HUES64 (cell line): ENCODE results near the gene KLF14. TPM values are rescaled to one million over a fixed set of nuclear protein-coding genes. Genes with fewer than 3 reads are reported as not detected.
A peak's percentile ranks its signal among the peaks of the same experiment; 100 is the strongest.
"Not testable (repeated sequence)": the region's sequence is repeated elsewhere in the genome, so short reads cannot be mapped to it uniquely, and the experiment has no call there.

Source experiments
- H3K27ac ChIP-seq: 2 replicates; pipeline ENCODE4 v1.7.0; 2013; ENCODE audit warnings: low read depth, low read length, inconsistent platforms
- H3K27me3 ChIP-seq: 2 replicates; pipeline ENCODE4 v1.6.1; 2013; ENCODE audit warnings: mild to moderate bottlenecking, low read length; ENCODE audit not compliant: insufficient read depth
- H3K36me3 ChIP-seq: 2 replicates; pipeline ENCODE4 v1.6.1; 2013; ENCODE audit warnings: mild to moderate bottlenecking, low read length; ENCODE audit not compliant: insufficient read depth
- H3K4me1 ChIP-seq: 2 replicates; pipeline ENCODE4 v1.6.1; 2013; ENCODE audit warnings: mild to moderate bottlenecking, low read length, moderate library complexity; ENCODE audit not compliant: insufficient read depth
- H3K4me3 ChIP-seq: 2 replicates; pipeline ENCODE4 v1.5.1; 2013; ENCODE audit warnings: mild to moderate bottlenecking, low read length, moderate library complexity
- H3K9ac ChIP-seq: 2 replicates; pipeline ENCODE4 v1.6.1; 2013; ENCODE audit warnings: mild to moderate bottlenecking, low read depth, low read length
- H3K9me3 ChIP-seq: 2 replicates; pipeline ENCODE4 v1.6.1; 2013; ENCODE audit warnings: low read depth, low read length; ENCODE audit not compliant: insufficient read depth
- WGBS: fragments of 150-250, 120-280 bp; methylation state at CpG from one replicate; pipeline ENCODE4 v1.1.7; 2013; ENCODE audit warnings: missing lambda C conversion rate; 5-methylcytosine and 5-hydroxymethylcytosine counted together
- polyA plus RNA-seq, 2 experiments: library from polyadenylated mRNA; stranded (reverse); fragments of 50-300 nt; gene quantifications; one replicate each; pipeline ENCODE4 v1.2.3, GENCODE V29; 2013

KLF14 gene
- polyA plus RNA-seq (2013, experiment 1 of 2), result not detected
- polyA plus RNA-seq (2013, experiment 2 of 2), result not detected

GRCh38 chr7:130733931-130734814, at the start of gene KLF14:
TSS of gene KLF14 (minus strand) at chr7:130734207. CDS start at chr7:130734033, 174 bp downstream.
- under 1% methylated on average over 99 of the region's 100 CpGs for WGBS
- Histone ChIP-seq H3K36me3 (no peaks in the 10 kb centered on the region), H3K4me1 (0 out of 2 replicates have a peak, but pooled peaks cover 8% of the 10 kb centered on the region), H3K9me3 (peaks cover 9% of the 10 kb centered on the region; the same call in 1 of the 2 replicates), H3K4me3 (peak within 1 kb of the TSS; percentile 56), H3K9ac (no peak within 1 kb of the TSS; the same call in 1 of the 2 replicates), H3K27me3 (peaks cover 99% of the 10 kb centered on the region), H3K27ac (no peak within 1 kb of the TSS)

- no peaks in the 10 kb centered on the region for H3K36me3 ChIP-seq
- H3K4me1 ChIP-seq, result no peaks in the 10 kb centered on the region
- H3K4me3 ChIP-seq, result no peak overlapping the region
- H3K27ac ChIP-seq, result no peak overlapping the region
- H3K9me3 ChIP-seq, result no peaks in the 10 kb centered on the region
- H3K27me3 ChIP-seq, result no peaks in the 10 kb centered on the region
- H3K9ac ChIP-seq, result no peak overlapping the region
Measured at GRCh38 chr7:130781346-130781745, 47.3 kb upstream of the KLF14 start.

- no peaks in the 10 kb centered on the region for H3K4me1 ChIP-seq
- H3K27ac ChIP-seq, result no peak overlapping the region
- no peak overlapping the region for H3K9ac ChIP-seq
- no peaks in the 10 kb centered on the region for H3K27me3 ChIP-seq
- 95% methylated on average over 2 of the region's 2 CpGs for WGBS
- H3K9me3 ChIP-seq, result peaks cover 6% of the 10 kb centered on the region; the same call in 1 of the 2 replicates
- H3K4me3 ChIP-seq, result no peak overlapping the region
- no peaks in the 10 kb centered on the region for H3K36me3 ChIP-seq
Measured at GRCh38 chr7:130777426-130777825, 43.4 kb upstream of the KLF14 start.

GRCh38 chr7:130772456-130772855, 38.4 kb upstream of the KLF14 start:
- H3K9me3 ChIP-seq, result peaks cover 27% of the 10 kb centered on the region
- WGBS, result 96% methylated on average over 5 of the region's 5 CpGs
- H3K36me3 ChIP-seq, H3K27me3 ChIP-seq, H3K4me1 ChIP-seq, H3K27ac ChIP-seq, H3K9ac ChIP-seq, H3K4me3 ChIP-seq: not testable (repeated sequence)

DNA sequence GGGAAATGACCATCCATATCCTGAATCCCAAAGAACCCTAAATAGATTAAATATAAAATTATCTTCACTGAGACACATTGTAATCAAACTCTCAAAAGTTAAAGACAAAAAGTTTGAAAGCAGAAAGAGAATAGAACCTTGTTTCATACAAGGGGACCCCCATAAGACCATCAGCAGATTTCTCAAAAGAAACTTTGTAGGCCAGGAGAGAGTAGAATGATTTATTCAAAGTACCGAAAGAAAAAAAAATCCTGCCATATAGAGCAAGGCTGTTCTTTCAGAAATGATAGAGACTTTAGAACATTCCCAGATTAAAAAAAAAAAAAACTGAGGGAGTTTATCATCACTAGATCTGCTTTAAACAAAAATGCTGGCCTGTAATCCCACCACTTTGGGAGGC, 34.8 kb upstream of the KLF14 start:
- no peak overlapping the region for H3K4me3 ChIP-seq
- H3K27me3 ChIP-seq, result no peaks in the 10 kb centered on the region
- WGBS, result 100% methylated on average over 1 of the region's 1 CpG
- H3K9ac ChIP-seq, result no peak overlapping the region
- H3K9me3 ChIP-seq, result peaks cover 27% of the 10 kb centered on the region
- H3K36me3 ChIP-seq, result no peaks in the 10 kb centered on the region
- H3K4me1 ChIP-seq, result no peaks in the 10 kb centered on the region
- H3K27ac ChIP-seq, result no peak overlapping the region

GRCh38 chr7:130764569-130764968, 30.6 kb upstream of the KLF14 start:
- H3K27ac ChIP-seq, H3K4me1 ChIP-seq, H3K9me3 ChIP-seq, H3K36me3 ChIP-seq, H3K4me3 ChIP-seq, H3K9ac ChIP-seq, H3K27me3 ChIP-seq: not testable (repeated sequence)
- WGBS, result 100% methylated on average over 1 of the region's 4 CpGs

DNA sequence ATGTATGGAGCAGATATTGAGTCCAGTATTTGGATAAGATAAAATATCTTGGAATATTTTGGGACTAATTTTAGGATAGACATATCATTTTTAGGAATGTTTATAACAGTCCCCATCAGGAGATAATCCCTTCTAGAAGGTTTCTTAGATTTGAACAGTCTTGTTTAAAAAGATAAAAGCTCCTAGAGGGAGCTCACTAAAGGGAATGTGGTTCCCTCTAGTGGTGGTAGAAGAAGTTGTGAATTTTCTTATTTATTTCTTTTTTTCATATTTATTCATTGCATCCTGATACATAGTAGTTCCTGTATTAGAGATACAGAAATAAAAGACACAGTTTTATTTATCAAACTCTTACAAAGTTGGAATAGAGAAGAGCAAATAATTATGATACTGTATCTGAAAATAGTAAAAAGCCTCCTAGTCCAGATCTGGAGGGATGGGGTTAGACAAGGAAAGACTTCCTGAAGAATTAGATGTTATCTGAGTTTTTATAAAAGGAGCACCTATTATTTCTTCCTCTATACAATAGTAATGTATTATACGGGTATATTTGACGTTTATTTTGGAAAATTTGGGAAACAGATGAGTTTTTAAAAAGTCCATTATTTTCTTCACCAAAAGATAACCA, 24.5 kb upstream of the KLF14 start:
- WGBS, result no CpG with 5 or more reads among the region's 2 CpGs
- no peaks in the 10 kb centered on the region for H3K36me3 ChIP-seq
- no peaks in the 10 kb centered on the region for H3K4me1 ChIP-seq
- no peak overlapping the region for H3K9ac ChIP-seq
- H3K27me3 ChIP-seq, result no peaks in the 10 kb centered on the region
- no peaks in the 10 kb centered on the region for H3K9me3 ChIP-seq
- H3K27ac ChIP-seq, result no peak overlapping the region
- H3K4me3 ChIP-seq, result no peak overlapping the region

GRCh38 chr7:130756316-130756715, 22.3 kb upstream of the KLF14 start:
- WGBS, result 89% methylated on average over 1 of the region's 2 CpGs
- no peak overlapping the region for H3K27ac ChIP-seq
- H3K9ac ChIP-seq, result no peak overlapping the region
- H3K4me1 ChIP-seq, result no peaks in the 10 kb centered on the region
- no peaks in the 10 kb centered on the region for H3K27me3 ChIP-seq
- H3K36me3 ChIP-seq, result no peaks in the 10 kb centered on the region
- H3K4me3 ChIP-seq, result no peak overlapping the region
- H3K9me3 ChIP-seq, result no peaks in the 10 kb centered on the region

GRCh38 chr7:130752424-130752823, 18.4 kb upstream of the KLF14 start:
- no peak overlapping the region for H3K4me3 ChIP-seq
- H3K27ac ChIP-seq, result no peak overlapping the region
- H3K36me3 ChIP-seq, result no peaks in the 10 kb centered on the region
- no peaks in the 10 kb centered on the region for H3K27me3 ChIP-seq
- H3K4me1 ChIP-seq, result no peaks in the 10 kb centered on the region
- no peaks in the 10 kb centered on the region for H3K9me3 ChIP-seq
- WGBS, result 91% methylated on average over 8 of the region's 8 CpGs
- no peak overlapping the region for H3K9ac ChIP-seq

DNA sequence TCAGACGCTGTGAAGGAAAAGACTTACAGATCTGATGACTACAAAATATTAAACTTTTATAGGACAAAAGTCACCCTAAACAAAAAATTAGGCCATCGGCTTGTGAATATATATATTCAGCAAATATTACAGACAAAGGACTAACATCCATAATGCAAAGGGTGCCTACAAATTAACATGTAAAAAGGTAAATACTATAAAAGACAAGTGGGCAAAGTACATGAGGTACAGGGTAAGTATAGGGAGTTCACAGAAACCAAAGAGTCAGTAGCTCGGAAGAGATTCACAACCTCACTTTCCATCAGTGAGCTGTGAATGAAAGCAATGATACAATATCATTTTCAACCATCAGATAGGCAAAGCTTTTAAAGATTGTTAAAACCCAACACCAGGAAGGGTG, 16.7 kb upstream of the KLF14 start:
- Histone ChIP-seq H3K9ac (no peak overlapping the region), H3K4me3 (no peak overlapping the region), H3K27me3 (no peaks in the 10 kb centered on the region), H3K36me3 (no peaks in the 10 kb centered on the region), H3K27ac (no peak overlapping the region), H3K9me3 (no peaks in the 10 kb centered on the region), H3K4me1 (no peaks in the 10 kb centered on the region)
- WGBS, result 83% methylated on average over 1 of the region's 3 CpGs

DNA sequence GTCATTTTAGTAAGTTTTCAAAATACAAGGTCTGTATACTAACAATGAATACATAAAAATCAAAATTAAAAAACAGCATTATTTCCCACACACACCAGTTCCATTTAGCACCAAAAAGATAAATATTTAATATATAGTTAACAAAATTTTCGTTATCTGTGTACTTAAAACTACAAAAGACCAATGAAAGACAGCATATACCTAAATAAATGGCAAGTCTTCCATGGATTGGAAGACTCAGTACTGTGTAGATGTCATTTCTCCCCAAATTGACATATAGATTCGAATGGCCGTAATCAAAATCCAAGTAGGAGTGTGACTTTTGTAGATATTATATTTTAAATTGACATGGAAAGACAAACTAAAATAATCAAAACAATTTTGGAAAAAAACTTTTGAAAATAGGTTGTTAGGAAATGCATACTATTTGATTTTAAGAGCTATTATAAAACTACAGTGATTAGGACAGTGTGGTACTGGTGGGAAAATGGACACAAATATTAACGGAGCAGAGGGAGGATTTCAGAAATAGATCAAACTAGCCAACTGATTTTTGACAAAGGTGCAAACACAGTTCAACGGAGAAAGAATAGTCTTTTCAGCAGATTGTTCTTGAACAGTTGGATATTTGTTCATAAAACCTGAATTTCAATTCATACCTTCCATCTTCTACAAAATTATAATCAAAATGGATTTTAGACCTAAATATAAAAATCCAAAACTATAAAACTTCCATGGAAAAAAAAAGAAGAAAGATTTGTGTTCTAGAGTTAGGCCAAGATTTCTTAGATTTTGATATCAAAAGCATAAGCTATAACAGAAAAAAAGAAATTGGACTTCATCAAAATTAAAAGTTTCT, 14.8 kb upstream of the KLF14 start:
- WGBS, result 98% methylated on average over 2 of the region's 5 CpGs
- no peak overlapping the region for H3K4me3 ChIP-seq
- H3K9me3 ChIP-seq, result no peaks in the 10 kb centered on the region
- peaks cover 5% of the 10 kb centered on the region; the same call in 1 of the 2 replicates for H3K27me3 ChIP-seq
- H3K4me1 ChIP-seq, result no peaks in the 10 kb centered on the region
- no peak overlapping the region for H3K9ac ChIP-seq
- no peaks in the 10 kb centered on the region for H3K36me3 ChIP-seq
- no peak overlapping the region for H3K27ac ChIP-seq
